NCI-H1417 (cell line): Measurements from ENCODE around the gene GVQW3.
A peak's percentile ranks its signal among the peaks of the same experiment; 100 is the strongest.

Source experiments
- DNase-seq, 3 experiments: peaks; one replicate each; lab custom pipeline; 2025; lab: John Stamatoyannopoulos, UW

GVQW3 gene

DNA sequence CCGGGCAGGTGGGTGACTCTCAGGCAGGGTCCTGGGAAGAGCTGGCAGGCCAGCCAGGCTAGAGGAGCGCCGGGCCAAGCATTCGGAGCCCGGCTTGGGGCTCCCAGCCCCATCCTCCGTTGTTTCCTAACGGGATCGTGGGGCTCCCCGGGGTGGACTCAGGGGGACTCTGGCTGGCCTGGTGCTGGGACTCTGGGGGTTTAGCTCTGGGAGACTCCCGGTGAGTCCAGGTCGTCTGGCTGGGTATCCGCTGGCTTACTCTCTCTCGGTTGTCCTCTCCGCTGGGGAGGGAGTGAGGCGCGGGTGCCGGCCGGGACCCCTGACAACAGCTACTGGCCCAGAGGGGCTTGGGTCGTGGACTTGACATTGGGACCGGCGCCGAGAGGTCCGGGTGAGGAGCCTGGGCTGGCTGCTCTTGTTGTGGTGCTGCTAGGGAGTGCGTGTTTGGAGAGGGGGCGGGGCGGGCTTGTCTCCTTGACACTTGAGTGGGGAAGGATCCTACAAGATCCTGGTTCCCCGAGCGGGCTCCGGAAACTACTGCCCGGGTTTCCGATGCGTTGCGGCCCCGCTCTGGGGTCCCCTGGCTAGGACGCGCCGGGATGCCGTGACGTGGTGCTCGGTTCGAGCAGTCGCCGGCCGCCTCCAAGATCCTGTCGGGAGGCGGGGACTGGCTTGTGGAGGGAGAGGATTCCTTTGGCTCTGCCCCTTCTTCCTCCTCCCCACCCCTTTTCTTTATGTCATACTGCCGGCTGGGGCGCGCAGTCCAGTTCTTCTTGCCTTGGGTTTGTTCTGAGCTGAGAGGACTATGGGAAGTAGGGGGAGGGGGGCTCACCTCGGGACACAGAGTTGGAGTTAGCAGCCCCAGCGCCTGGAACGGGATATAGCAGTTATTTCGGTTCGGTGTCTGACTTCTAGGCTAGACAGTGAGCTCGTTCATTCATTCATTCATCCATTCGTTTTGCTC is 64.3 kb downstream of the GVQW3 start:
- peak; percentile 50 to 83 (median 74) for DNase-seq

DNA sequence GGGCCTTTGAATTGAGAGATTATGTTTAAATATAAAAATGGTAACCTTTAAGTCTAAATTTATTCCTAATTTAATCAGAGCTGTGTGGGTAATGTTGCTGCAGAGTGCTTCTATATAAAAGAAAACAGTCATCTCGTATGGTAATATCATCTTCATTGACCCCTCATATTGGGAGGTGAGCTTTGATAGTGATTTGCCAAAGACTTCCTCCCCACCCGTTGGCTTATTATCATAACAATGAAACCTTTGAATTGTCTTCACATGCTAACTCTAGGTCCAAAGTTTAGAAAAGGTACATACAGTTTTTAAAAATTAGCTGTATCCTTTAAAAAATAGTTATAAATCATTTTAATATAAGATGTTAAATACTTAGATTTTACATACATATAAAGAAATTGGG is 67.4 kb downstream of the GVQW3 start:
- no peak for DNase-seq

DNA sequence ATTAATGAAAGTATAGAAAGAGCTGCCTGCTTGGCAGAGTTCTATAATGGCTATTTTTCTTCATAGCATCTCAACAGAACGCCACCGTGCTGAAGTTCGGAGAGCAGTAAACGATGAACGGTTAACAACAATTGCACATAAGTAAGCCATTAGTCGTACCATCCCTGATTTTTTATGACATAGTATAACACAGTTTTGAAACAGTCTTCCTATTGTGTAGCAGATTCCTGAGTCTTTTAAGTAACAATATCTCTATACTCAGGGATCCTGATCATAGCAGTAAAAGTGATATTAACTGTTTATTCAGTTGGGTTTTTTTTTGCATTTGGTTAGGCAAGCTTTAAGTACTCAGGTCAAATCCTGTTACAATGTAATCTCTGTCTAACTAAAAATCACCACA is 72.1 kb downstream of the GVQW3 start:
- no peak for DNase-seq

DNA sequence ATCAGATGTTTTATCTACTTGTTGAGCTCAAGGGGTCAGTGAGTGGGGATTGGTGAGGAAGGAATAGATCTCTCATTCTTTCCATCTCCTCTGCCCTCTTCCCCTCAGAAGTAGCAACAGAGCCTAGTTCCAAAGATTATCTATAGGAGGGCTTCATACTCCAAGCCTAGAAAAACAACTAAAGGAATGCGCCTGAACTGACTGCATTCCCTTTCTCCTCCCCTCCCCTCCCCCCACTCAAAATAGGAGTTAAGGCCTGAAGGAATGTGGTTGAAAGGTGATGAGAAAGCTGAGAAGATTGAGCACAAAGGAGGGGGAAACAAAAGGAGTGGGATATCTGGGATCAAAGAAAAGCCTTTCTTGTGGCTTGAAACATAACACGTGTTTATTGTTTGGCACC is 74.2 kb downstream of the GVQW3 start:
- no peak for DNase-seq

DNA sequence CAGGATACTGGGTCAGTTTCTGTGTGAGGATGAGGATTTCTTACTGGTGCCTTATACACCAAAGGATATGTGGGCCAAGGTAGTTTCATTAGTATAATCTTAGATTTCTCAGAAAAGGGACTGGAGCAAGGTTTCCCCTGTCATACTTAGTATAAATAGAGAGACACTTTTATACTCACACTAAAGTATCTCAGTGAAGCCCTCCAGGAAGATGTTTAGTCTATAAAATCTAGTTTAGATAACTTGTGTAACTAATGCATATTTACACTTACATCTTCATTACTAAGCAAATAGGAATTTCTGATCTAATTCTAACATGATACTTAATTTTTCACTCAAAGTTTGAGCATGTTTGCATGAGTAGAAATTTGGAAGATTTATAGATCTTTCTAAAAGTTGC is 74.8 kb downstream of the GVQW3 start:
- DNase-seq = no peak

DNA sequence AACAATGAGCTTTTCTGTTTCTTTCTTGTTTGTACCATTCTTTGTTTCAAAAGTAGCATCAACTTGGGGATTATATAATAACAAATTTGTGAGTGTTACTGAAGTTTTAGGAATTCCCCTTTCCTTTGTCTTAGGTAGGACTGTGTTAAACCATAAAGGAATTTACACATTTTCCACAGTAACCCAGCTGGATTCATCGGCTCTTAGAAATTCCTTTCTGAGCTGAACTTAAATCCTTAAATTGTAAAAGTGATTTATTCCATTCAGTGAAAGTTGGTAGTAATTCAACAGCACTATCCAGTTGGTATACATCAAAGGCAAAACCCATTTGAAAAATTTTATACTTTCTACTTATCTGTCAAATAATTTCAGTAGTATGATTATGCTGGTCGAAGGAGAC is 75.4 kb downstream of the GVQW3 start:
- DNase-seq = no peak
